ENCODE measurements around the gene EVA1A. TPM values are rescaled to one million over a fixed set of nuclear protein-coding genes. Genes with fewer than 3 reads are reported as not detected.

Gene EVA1A
- polyA plus RNA-seq, 1 experiment = 41.0 TPM

GRCh38 chr2:75604484-75604883, 43.7 kb upstream of the EVA1A start:
- POLR2A ChIA-PET = no interaction called here
- CTCF ChIA-PET = interaction anchor here (0.7 to 4.6 kb wide), 7 partner anchors 8 to 138 kb away, joined by 3 to 46 read pairs (median 4); partner anchors contain the start of gene EVA1A
- no peaks in the 10 kb centered on the region for H3K36me3 ChIP-seq (ENCODE audit: control insufficient read depth, insufficient read depth, low read length)
- no peak for DNase-seq (ENCODE audit: low read depth)
- H3K4me3 ChIP-seq (ENCODE audit: low read depth, low read length) = no peak overlapping the region
- H3K27me3 ChIP-seq (ENCODE audit: control insufficient read depth, insufficient read depth, low read length) = no peaks in the 10 kb centered on the region; the same call in 1 of the 2 replicates
- no peak for TF ChIP-seq CTCF (IDR thresholded peaks at IDR 0.05; ENCODE audit: insufficient read depth, low read depth, low read length)

- DNase-seq (ENCODE audit: low read depth) = no peak
- ChIA-PET CTCF (interaction anchor here (0.6 to 4.6 kb wide), 7 partner anchors 15 to 137 kb away, joined by 3 to 46 read pairs (median 4); partner anchors contain the start of gene EVA1A), POLR2A (interaction anchor here (1.1 kb wide), 1 partner anchor 43 kb away, joined by 3 read pairs; the partner anchor contains the start of gene EVA1A)
- no peaks in the 10 kb centered on the region for H3K27me3 ChIP-seq (ENCODE audit: control insufficient read depth, insufficient read depth, low read length)
- H3K4me3 ChIP-seq (ENCODE audit: low read depth, low read length) = no peak overlapping the region
- no peaks in the 10 kb centered on the region for H3K36me3 ChIP-seq (ENCODE audit: control insufficient read depth, insufficient read depth, low read length)
- no peak for TF ChIP-seq CTCF (IDR thresholded peaks at IDR 0.05; ENCODE audit: insufficient read depth, low read depth, low read length)
Observed at GRCh38 chr2:75603477-75603876, 42.7 kb upstream of the EVA1A start.

GRCh38 chr2:75602724-75603342, 42.1 kb upstream of the EVA1A start:
- ChIA-PET POLR2A (interaction anchor here (0.6 to 1.1 kb wide), 3 partner anchors 13 to 42 kb away, joined by 3 read pairs; partner anchors contain the start of gene EVA1A), CTCF (interaction anchor here (0.6 to 4.6 kb wide), 5 partner anchors 24 to 138 kb away, joined by 3 to 37 read pairs (median 4); partner anchors contain the start of gene EVA1A)
- no peak for TF ChIP-seq CTCF (IDR thresholded peaks at IDR 0.05; ENCODE audit: insufficient read depth, low read depth, low read length)
- H3K36me3 ChIP-seq (ENCODE audit: control insufficient read depth, insufficient read depth, low read length) = no peaks in the 10 kb centered on the region
- H3K27me3 ChIP-seq (ENCODE audit: control insufficient read depth, insufficient read depth, low read length) = no peaks in the 10 kb centered on the region
- H3K4me3 ChIP-seq (ENCODE audit: low read depth, low read length) = no peak overlapping the region
- DNase-seq (ENCODE audit: low read depth) = peak; percentile 84

- CTCF ChIA-PET = interaction anchor here (1.0 to 3.1 kb wide), 3 partner anchors 8 to 135 kb away, joined by 3 to 21 read pairs (median 4); no protein-coding TSS in a partner anchor
- no peak overlapping the region for H3K4me3 ChIP-seq (ENCODE audit: low read depth, low read length)
- POLR2A ChIA-PET = no interaction called here
- H3K36me3 ChIP-seq (ENCODE audit: control insufficient read depth, insufficient read depth, low read length) = no peaks in the 10 kb centered on the region
- no peak for DNase-seq (ENCODE audit: low read depth)
- no peak for TF ChIP-seq CTCF (IDR thresholded peaks at IDR 0.05; ENCODE audit: insufficient read depth, low read depth, low read length)
- no peaks in the 10 kb centered on the region for H3K27me3 ChIP-seq (ENCODE audit: control insufficient read depth, insufficient read depth, low read length)
Observed at GRCh38 chr2:75600461-75601011, 39.8 kb upstream of the EVA1A start.

- Histone ChIP-seq H3K36me3 (ENCODE audit: control insufficient read depth, insufficient read depth, low read length) (no peaks in the 10 kb centered on the region), H3K4me3 (ENCODE audit: low read depth, low read length) (no peak overlapping the region), H3K27me3 (ENCODE audit: control insufficient read depth, insufficient read depth, low read length) (no peaks in the 10 kb centered on the region)
- DNase-seq (ENCODE audit: low read depth) = no peak
- CTCF ChIA-PET = no interaction called here
- no peak for TF ChIP-seq CTCF (IDR thresholded peaks at IDR 0.05; ENCODE audit: insufficient read depth, low read depth, low read length)
- POLR2A ChIA-PET = no interaction called here
Observed at GRCh38 chr2:75598589-75599155, 37.9 kb upstream of the EVA1A start.

Measured in BJ (cell line).